Measurements from ENCODE around the gene SCGB3A2.

SCGB3A2 gene

GRCh38 chr5:147874910-147875367 lies 3.6 kb upstream of the SCGB3A2 start:
- TF ChIP-seq CTCF (conservative IDR thresholded peaks at IDR 0.05; ENCODE audit: control insufficient read depth, insufficient read depth, low read depth, low read length): no peak
- no peak for DNase-seq (ENCODE audit: low read depth)
- no peak overlapping the region for H3K4me3 ChIP-seq (ENCODE audit: control insufficient read depth, low read depth, low read length)

GRCh38 chr5:147876141-147876540 lies 2.4 kb upstream of the SCGB3A2 start:
- no peak overlapping the region for H3K4me3 ChIP-seq (ENCODE audit: control insufficient read depth, low read depth, low read length)
- TF ChIP-seq CTCF (conservative IDR thresholded peaks at IDR 0.05; ENCODE audit: control insufficient read depth, insufficient read depth, low read depth, low read length): no peak
- no peak for DNase-seq (ENCODE audit: low read depth)

GRCh38 chr5:147876626-147877025 lies 1.9 kb upstream of the SCGB3A2 start:
- H3K4me3 ChIP-seq (ENCODE audit: control insufficient read depth, low read depth, low read length): no peak overlapping the region
- DNase-seq (ENCODE audit: low read depth): no peak
- no peak for TF ChIP-seq CTCF (conservative IDR thresholded peaks at IDR 0.05; ENCODE audit: control insufficient read depth, insufficient read depth, low read depth, low read length)

- H3K4me3 ChIP-seq (ENCODE audit: control insufficient read depth, low read depth, low read length): no peak overlapping the region
- DNase-seq (ENCODE audit: low read depth): no peak
- TF ChIP-seq CTCF (conservative IDR thresholded peaks at IDR 0.05; ENCODE audit: control insufficient read depth, insufficient read depth, low read depth, low read length): no peak
Measured at GRCh38 chr5:147879784-147880183, 1.3 kb downstream of the SCGB3A2 start.

- TF ChIP-seq CTCF (conservative IDR thresholded peaks at IDR 0.05; ENCODE audit: control insufficient read depth, insufficient read depth, low read depth, low read length): no peak
- no peak for DNase-seq (ENCODE audit: low read depth)
- H3K4me3 ChIP-seq (ENCODE audit: control insufficient read depth, low read depth, low read length): no peak overlapping the region
Measured at GRCh38 chr5:147880487-147880886, 2.0 kb downstream of the SCGB3A2 start.

- TF ChIP-seq CTCF (conservative IDR thresholded peaks at IDR 0.05; ENCODE audit: control insufficient read depth, insufficient read depth, low read depth, low read length): no peak
- DNase-seq (ENCODE audit: low read depth): no peak
- H3K4me3 ChIP-seq (ENCODE audit: control insufficient read depth, low read depth, low read length): no peak overlapping the region
Measured at GRCh38 chr5:147882586-147883313, 4.2 kb downstream of the SCGB3A2 start.
